ENCODE results near the gene ISYNA1. TPM values are rescaled to one million over a fixed set of nuclear protein-coding genes. Genes with fewer than 3 reads are reported as not detected.

ISYNA1 gene
- total RNA-seq, 1 donor from 2014 or later: 81.7 TPM

- Histone ChIP-seq H3K9ac (no peak overlapping the region), H3F3A (ENCODE audit: low read depth) (peaks cover 67% of the 10 kb centered on the region), H3K4me2 (peak overlapping the region; percentile 78), H3K4me3 (peak overlapping the region; percentile 70), H3K27me3 (no peaks in the 10 kb centered on the region), H4K20me1 (ENCODE audit: low read depth) (peaks cover 33% of the 10 kb centered on the region), H3K79me2 (ENCODE audit: low read depth) (peaks cover 6% of the 10 kb centered on the region), H3K36me3 (no peaks in the 10 kb centered on the region), H2AFZ (replicated peaks) (no peak overlapping the region), H3K9me3 (ENCODE audit: low read depth) (no peaks in the 10 kb centered on the region), H3K27ac (peak overlapping the region; percentile 75), H3K4me1 (peaks cover 29% of the 10 kb centered on the region)
- peaks cover 52% of the 10 kb centered on the region for H3K4me1 Mint-ChIP-seq
- peaks cover 11% of the 10 kb centered on the region for H3K36me3 Mint-ChIP-seq
- H3K27ac Mint-ChIP-seq: peak overlapping the region; percentile 97
- H3K4me3 Mint-ChIP-seq: peak overlapping the region; percentile 80
- H3K9me3 Mint-ChIP-seq: peaks cover 2% of the 10 kb centered on the region
- TF ChIP-seq EZH2phosphoT487 (IDR thresholded peaks at IDR 0.05) (no peak), CTCF (IDR thresholded peaks at IDR 0.05) (no peak), EZH2 (IDR thresholded peaks at IDR 0.05) (no peak)
- DNase-seq (ENCODE audit: low spot score): peak; percentile 73
- H3K27me3 Mint-ChIP-seq (ENCODE audit: insufficient read depth, low read depth): peaks cover 10% of the 10 kb centered on the region
These were observed 545 bp upstream of the ISYNA1 start for GRCh38 chr19:18438331-18439024.

GRCh38 chr19:18436671-18437490, 1.1 kb downstream of the ISYNA1 start:
- peaks cover 6% of the 10 kb centered on the region for H3K79me2 ChIP-seq (ENCODE audit: low read depth)
- peak overlapping the region; percentile 70 for H3K4me3 ChIP-seq
- H3F3A ChIP-seq (ENCODE audit: low read depth): peaks cover 79% of the 10 kb centered on the region
- H4K20me1 ChIP-seq (ENCODE audit: low read depth): peaks cover 33% of the 10 kb centered on the region
- Mint-ChIP-seq H3K4me3 (peak overlapping the region; percentile 87), H3K27me3 (ENCODE audit: insufficient read depth, low read depth) (peaks cover 9% of the 10 kb centered on the region), H3K9me3 (no peaks in the 10 kb centered on the region), H3K27ac (peak overlapping the region; percentile 60), H3K4me1 (peaks cover 53% of the 10 kb centered on the region), H3K36me3 (peaks cover 3% of the 10 kb centered on the region)
- peak overlapping the region; percentile 78 for H3K4me2 ChIP-seq
- no peaks in the 10 kb centered on the region for H3K9me3 ChIP-seq (ENCODE audit: low read depth)
- peak; percentile 92 for DNase-seq (ENCODE audit: low spot score)
- no peak overlapping the region for H2AFZ ChIP-seq (replicated peaks)
- H3K4me1 ChIP-seq: peaks cover 38% of the 10 kb centered on the region
- no peak overlapping the region for H3K27ac ChIP-seq
- no peak overlapping the region for H3K9ac ChIP-seq
- H3K36me3 ChIP-seq: no peaks in the 10 kb centered on the region
- TF ChIP-seq EZH2 (IDR thresholded peaks at IDR 0.05): no peak
- TF ChIP-seq CTCF (IDR thresholded peaks at IDR 0.05): peak; percentile 31
- no peak for TF ChIP-seq EZH2phosphoT487 (IDR thresholded peaks at IDR 0.05)
- no peaks in the 10 kb centered on the region for H3K27me3 ChIP-seq

- Mint-ChIP-seq H3K4me3 (peak overlapping the region; percentile 84), H3K36me3 (peaks cover 3% of the 10 kb centered on the region), H3K27me3 (ENCODE audit: insufficient read depth, low read depth) (peaks cover 9% of the 10 kb centered on the region), H3K27ac (peak overlapping the region; percentile 60), H3K4me1 (peaks cover 51% of the 10 kb centered on the region), H3K9me3 (no peaks in the 10 kb centered on the region)
- no peaks in the 10 kb centered on the region for H3K36me3 ChIP-seq
- peak overlapping the region; percentile 78 for H3K4me2 ChIP-seq
- peak overlapping the region; percentile 70 for H3K4me3 ChIP-seq
- H2AFZ ChIP-seq (replicated peaks): no peak overlapping the region
- DNase-seq (ENCODE audit: low spot score): no peak
- H4K20me1 ChIP-seq (ENCODE audit: low read depth): peaks cover 33% of the 10 kb centered on the region
- peaks cover 45% of the 10 kb centered on the region for H3K4me1 ChIP-seq
- H3K79me2 ChIP-seq (ENCODE audit: low read depth): peaks cover 6% of the 10 kb centered on the region
- TF ChIP-seq CTCF (IDR thresholded peaks at IDR 0.05): no peak
- no peak for TF ChIP-seq EZH2 (IDR thresholded peaks at IDR 0.05)
- TF ChIP-seq EZH2phosphoT487 (IDR thresholded peaks at IDR 0.05): no peak
- H3K27ac ChIP-seq: no peak overlapping the region
- H3F3A ChIP-seq (ENCODE audit: low read depth): peaks cover 82% of the 10 kb centered on the region
- no peaks in the 10 kb centered on the region for H3K9me3 ChIP-seq (ENCODE audit: low read depth)
- H3K27me3 ChIP-seq: no peaks in the 10 kb centered on the region
- no peak overlapping the region for H3K9ac ChIP-seq
These were observed 1.9 kb downstream of the ISYNA1 start for GRCh38 chr19:18435842-18436670.
